Hematopoietic multipotent progenitor cell treated with erythropoietin and hydrocortisone succinate and interleukin-3 and kit ligand, for 4 days (in vitro differentiated cells): Measurements from ENCODE around the gene CCL5.

Source experiments
- DNase-seq: peaks from one replicate; pipeline ENCODE4 v3.0.0-alpha.2; 2015

Gene CCL5

GRCh38 chr17:35865412-35866340, 14.5 kb downstream of the CCL5 start:
- no peak for DNase-seq

GRCh38 chr17:35864853-35865252, 15.3 kb downstream of the CCL5 start:
- no peak for DNase-seq

- no peak for DNase-seq
Measured at GRCh38 chr17:35856603-35857002, 23.6 kb downstream of the CCL5 start.

- no peak for DNase-seq
Measured at GRCh38 chr17:35855965-35856364, 24.2 kb downstream of the CCL5 start.

GRCh38 chr17:35849469-35850348, 30.5 kb downstream of the CCL5 start:
- peak; percentile 90 for DNase-seq

- no peak for DNase-seq
Measured at GRCh38 chr17:35847633-35848373, 32.4 kb downstream of the CCL5 start.

GRCh38 chr17:35847006-35847405, 33.2 kb downstream of the CCL5 start:
- DNase-seq: no peak

GRCh38 chr17:35846055-35846809, 33.9 kb downstream of the CCL5 start:
- no peak for DNase-seq

- DNase-seq: no peak
Measured at GRCh38 chr17:35844547-35844946, 35.6 kb downstream of the CCL5 start.

GRCh38 chr17:35843698-35844097, 36.5 kb downstream of the CCL5 start:
- no peak for DNase-seq

GRCh38 chr17:35842239-35842638, 37.9 kb downstream of the CCL5 start:
- DNase-seq: no peak

GRCh38 chr17:35841505-35841904, 38.7 kb downstream of the CCL5 start:
- no peak for DNase-seq

GRCh38 chr17:35841101-35841500, 39.1 kb downstream of the CCL5 start:
- no peak for DNase-seq

GRCh38 chr17:35825206-35825605, 55.0 kb downstream of the CCL5 start:
- DNase-seq: no peak
